T-helper 9 cell (primary cell): ENCODE data around the gene ZNF780B.
A peak's percentile ranks its signal among the peaks of the same experiment; 100 is the strongest.

Source experiments
- DNase-seq: peaks from one replicate; pipeline ENCODE4 v3.0.0-alpha.2; 2020

Gene ZNF780B

GRCh38 chr19:40035996-40036395 is 20.0 kb downstream of the ZNF780B start:
- DNase-seq: no peak

GRCh38 chr19:40033989-40034560 is 22.0 kb downstream of the ZNF780B start:
- DNase-seq: no peak

- no peak for DNase-seq
Observed at GRCh38 chr19:40026597-40026970, 29.4 kb downstream of the ZNF780B start.

- DNase-seq: no peak
Observed at GRCh38 chr19:40025938-40026596, 30.0 kb downstream of the ZNF780B start.

- DNase-seq: no peak
Observed at GRCh38 chr19:40023969-40024368, 32.1 kb downstream of the ZNF780B start.

- no peak for DNase-seq
Observed at GRCh38 chr19:40013991-40014390, 42.0 kb downstream of the ZNF780B start.

GRCh38 chr19:40009674-40010073 is 46.4 kb downstream of the ZNF780B start:
- no peak for DNase-seq

GRCh38 chr19:40006273-40006691 is 49.7 kb downstream of the ZNF780B start:
- no peak for DNase-seq

GRCh38 chr19:40005691-40006272 is 50.2 kb downstream of the ZNF780B start:
- DNase-seq: no peak

- DNase-seq: no peak
Observed at GRCh38 chr19:39998501-39998900, 57.5 kb downstream of the ZNF780B start.

- no peak for DNase-seq
Observed at GRCh38 chr19:39997638-39998216, 58.3 kb downstream of the ZNF780B start.

GRCh38 chr19:39996811-39997637 is 59.0 kb downstream of the ZNF780B start, which contains the start of gene ZNF546:
Gene ZNF546, plus strand, starts transcription at chr19:39997060. Its CDS starts 1,267 bp downstream, at chr19:39998327.
- peak; percentile 78 for DNase-seq

GRCh38 chr19:39996218-39996810 is 59.7 kb downstream of the ZNF780B start:
- no peak for DNase-seq

- DNase-seq: no peak
Observed at GRCh38 chr19:39995794-39996193, 60.2 kb downstream of the ZNF780B start.

- no peak for DNase-seq
Observed at GRCh38 chr19:39994361-39994760, 61.7 kb downstream of the ZNF780B start.

- no peak for DNase-seq
Observed at GRCh38 chr19:39993605-39994004, 62.4 kb downstream of the ZNF780B start.

GRCh38 chr19:39987596-39987995 is 68.4 kb downstream of the ZNF780B start:
- DNase-seq: no peak

- no peak for DNase-seq
Observed at GRCh38 chr19:39987167-39987566, 68.9 kb downstream of the ZNF780B start.

GRCh38 chr19:39986643-39987042 is 69.4 kb downstream of the ZNF780B start:
- DNase-seq: no peak

- no peak for DNase-seq
Observed at GRCh38 chr19:39983695-39984300, 72.2 kb downstream of the ZNF780B start.

GRCh38 chr19:39982883-39983282 is 73.1 kb downstream of the ZNF780B start:
- no peak for DNase-seq
